Fibroblast of lung (primary cell): ENCODE data around the gene AK8. TPM values are rescaled to one million over a fixed set of nuclear protein-coding genes. Genes with fewer than 3 reads are reported as not detected.

Experiments used
- DNase-seq, 2 donors: peaks; one replicate each; pipeline versions ENCODE4 v3.0.0 to v3.0.0-alpha.2; 2010; ENCODE audit warnings: low read depth in 2 of 2
- H2AFZ ChIP-seq: 2 replicates; pipeline ENCODE4 v1.5.1; 2012; ENCODE audit warnings: low read length, control low read depth, inconsistent platforms
- H3K27ac ChIP-seq: 2 replicates; pipeline ENCODE4 v1.5.1; 2011; ENCODE audit warnings: low read length, control low read depth; ENCODE audit not compliant: insufficient read depth
- H3K27me3 ChIP-seq: 2 replicates; pipeline ENCODE4 v1.5.1; 2011; ENCODE audit warnings: mild to moderate bottlenecking, low read length; ENCODE audit not compliant: control insufficient read depth, insufficient read depth
- H3K36me3 ChIP-seq: 2 replicates; pipeline ENCODE4 v1.5.1; 2011; ENCODE audit warnings: low read length; ENCODE audit not compliant: control insufficient read depth, insufficient read depth
- H3K4me1 ChIP-seq: 2 replicates; pipeline ENCODE4 v1.5.1; 2011; ENCODE audit warnings: low read length; ENCODE audit not compliant: control insufficient read depth, insufficient read depth; ENCODE audit errors: extremely low read depth
- H3K4me2 ChIP-seq: 2 replicates; pipeline ENCODE4 v1.5.1; 2011; ENCODE audit warnings: low read length, control low read depth; ENCODE audit not compliant: insufficient read depth; ENCODE audit errors: extremely low read depth
- H3K4me3 ChIP-seq, 4 experiments: fragments of 200-600 bp in 1 of 4; sonication (generic) in 1 of 4; replicated peaks in 1 of 4; 2 replicates each; pipeline ENCODE4 v1.5.1; 2011 to 2016; ENCODE audit warnings: low read length in 4 of 4, low read depth in 3 of 4, mild to moderate bottlenecking in 3 of 4, control low read depth in 2 of 4, inconsistent platforms in 1 of 4, mixed read lengths in 1 of 4; ENCODE audit not compliant: insufficient read depth in 1 of 4; ENCODE audit errors: control extremely low read depth in 1 of 4
- H3K79me2 ChIP-seq: 2 replicates; pipeline ENCODE4 v1.5.1; 2012; ENCODE audit warnings: mild to moderate bottlenecking, low read length, inconsistent platforms; ENCODE audit not compliant: control insufficient read depth, insufficient read depth
- H3K9ac ChIP-seq: 2 replicates; pipeline ENCODE4 v1.5.1; 2011; ENCODE audit warnings: mild to moderate bottlenecking, low read length, control low read depth; ENCODE audit not compliant: insufficient read depth
- H3K9me3 ChIP-seq: 2 replicates; pipeline ENCODE4 v1.5.1; 2012; ENCODE audit warnings: low read depth, low read length; ENCODE audit not compliant: control insufficient read depth, insufficient read depth
- H4K20me1 ChIP-seq: 2 replicates; pipeline ENCODE4 v1.5.1; 2011; ENCODE audit warnings: low read length; ENCODE audit not compliant: control insufficient read depth, insufficient read depth; ENCODE audit errors: extremely low read depth
- EZH2 ChIP-seq: IDR thresholded peaks from 2 replicates; pipeline ENCODE4 v1.5.1; 2012; ENCODE audit warnings: low read length, control low read depth, mild to moderate bottlenecking; ENCODE audit errors: missing control alignments
- polyA plus RNA-seq, 2 donors: library from polyadenylated mRNA; depleted of rRNA in 1 of 2; stranded (reverse) in 1 of 2; unstranded in 1 of 2; fragments of >200 nt; gene quantifications; 2 replicates each; pipeline ENCODE4 v1.2.1, GENCODE V29; 2011 to 2012; ENCODE audit warnings: missing spikeins in 1 of 2
- total RNA-seq: library from RNA; depleted of rRNA; stranded (reverse); fragments of >200 nt; gene quantifications from 2 replicates; pipeline ENCODE4 v1.2.1, GENCODE V29; 2014
- TF ChIP-seq, protein P1 (sequence below), 2 donors: IDR thresholded peaks in 1 of 2; conservative IDR thresholded peaks in 1 of 2; 1 replicate in 1 of 2; 2 replicates in 1 of 2; pipeline ENCODE4 v1.5.1; 2011 to 2012; ENCODE audit warnings: low read length in 2 of 2, control low read depth in 1 of 2, inconsistent platforms in 1 of 2, low read depth in 1 of 2, mild to moderate bottlenecking in 1 of 2

AK8 gene
- total and polyA plus RNA-seq, 2 donors (not counting 1 experiment from before 2014, with no cell fraction given) = 0.17 to 0.50 TPM

- Histone ChIP-seq H3K4me3 (no peak overlapping the region), H3K9me3 (no peaks in the 10 kb centered on the region), H3K36me3 (no peaks in the 10 kb centered on the region), H2AFZ (no peak overlapping the region), H3K4me2 (no peak overlapping the region), H3K27me3 (no peaks in the 10 kb centered on the region), H3K79me2 (no peaks in the 10 kb centered on the region), H3K9ac (no peak overlapping the region), H4K20me1 (no peaks in the 10 kb centered on the region), H3K4me1 (no peaks in the 10 kb centered on the region), H3K27ac (no peak overlapping the region)
- TF ChIP-seq EZH2 = no peak
- TF ChIP-seq, protein P1, sequence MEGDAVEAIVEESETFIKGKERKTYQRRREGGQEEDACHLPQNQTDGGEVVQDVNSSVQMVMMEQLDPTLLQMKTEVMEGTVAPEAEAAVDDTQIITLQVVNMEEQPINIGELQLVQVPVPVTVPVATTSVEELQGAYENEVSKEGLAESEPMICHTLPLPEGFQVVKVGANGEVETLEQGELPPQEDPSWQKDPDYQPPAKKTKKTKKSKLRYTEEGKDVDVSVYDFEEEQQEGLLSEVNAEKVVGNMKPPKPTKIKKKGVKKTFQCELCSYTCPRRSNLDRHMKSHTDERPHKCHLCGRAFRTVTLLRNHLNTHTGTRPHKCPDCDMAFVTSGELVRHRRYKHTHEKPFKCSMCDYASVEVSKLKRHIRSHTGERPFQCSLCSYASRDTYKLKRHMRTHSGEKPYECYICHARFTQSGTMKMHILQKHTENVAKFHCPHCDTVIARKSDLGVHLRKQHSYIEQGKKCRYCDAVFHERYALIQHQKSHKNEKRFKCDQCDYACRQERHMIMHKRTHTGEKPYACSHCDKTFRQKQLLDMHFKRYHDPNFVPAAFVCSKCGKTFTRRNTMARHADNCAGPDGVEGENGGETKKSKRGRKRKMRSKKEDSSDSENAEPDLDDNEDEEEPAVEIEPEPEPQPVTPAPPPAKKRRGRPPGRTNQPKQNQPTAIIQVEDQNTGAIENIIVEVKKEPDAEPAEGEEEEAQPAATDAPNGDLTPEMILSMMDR (conservative IDR thresholded peaks at IDR 0.05 in 1 of 2, IDR thresholded peaks at IDR 0.05 in 1 of 2; ENCODE audit: low read depth in 1 of 2, low read length in 2 of 2) = no peak
- no peak for DNase-seq
Observed at GRCh38 chr9:132761602-132762001, 116.5 kb downstream of the AK8 start.

GRCh38 chr9:132760057-132760456 is 118.0 kb downstream of the AK8 start:
- no peaks in the 10 kb centered on the region for H3K9me3 ChIP-seq
- no peak overlapping the region for H3K4me3 ChIP-seq
- no peak overlapping the region for H2AFZ ChIP-seq
- H3K4me1 ChIP-seq = no peaks in the 10 kb centered on the region
- H3K36me3 ChIP-seq = no peaks in the 10 kb centered on the region
- no peaks in the 10 kb centered on the region for H3K79me2 ChIP-seq
- no peak overlapping the region for H3K27ac ChIP-seq
- H3K9ac ChIP-seq = no peak overlapping the region
- H4K20me1 ChIP-seq = no peaks in the 10 kb centered on the region
- TF ChIP-seq, protein P1 (conservative IDR thresholded peaks at IDR 0.05 in 1 of 2, IDR thresholded peaks at IDR 0.05 in 1 of 2; ENCODE audit: low read depth in 1 of 2, low read length in 2 of 2) = no peak
- no peak for TF ChIP-seq EZH2
- no peak overlapping the region for H3K4me2 ChIP-seq
- no peaks in the 10 kb centered on the region for H3K27me3 ChIP-seq
- DNase-seq = no peak

- Histone ChIP-seq H3K4me3 (no peak overlapping the region), H3K36me3 (no peaks in the 10 kb centered on the region), H3K9ac (no peak overlapping the region), H3K4me2 (no peak overlapping the region), H3K79me2 (no peaks in the 10 kb centered on the region), H3K9me3 (no peaks in the 10 kb centered on the region), H3K4me1 (no peaks in the 10 kb centered on the region), H4K20me1 (no peaks in the 10 kb centered on the region), H3K27me3 (no peaks in the 10 kb centered on the region), H2AFZ (no peak overlapping the region), H3K27ac (no peak overlapping the region)
- DNase-seq = no peak
- TF ChIP-seq, protein P1 (conservative IDR thresholded peaks at IDR 0.05 in 1 of 2, IDR thresholded peaks at IDR 0.05 in 1 of 2; ENCODE audit: low read depth in 1 of 2, low read length in 2 of 2) = no peak
- TF ChIP-seq EZH2 = no peak
Observed at GRCh38 chr9:132757016-132757415, 121.1 kb downstream of the AK8 start.
